ENCODE measurements around the gene APLN. TPM values are rescaled to one million over a fixed set of nuclear protein-coding genes. Genes with fewer than 3 reads are reported as not detected.

The APLN gene
- total and polyA plus RNA-seq, 9 of the 15 experiments (the other 6 are each of a cell fraction or from before 2014, with no cell fraction given) = 0.04 to 0.06 TPM; not detected in 7

GRCh38 chrX:129631849-129632248 lies 22.9 kb downstream of the APLN start (continued):
- no peak for TF ChIP-seq ZBTB12 (CRISPR knock-in tag; IDR thresholded peaks at IDR 0.05)
- no peak for TF ChIP-seq ZNF347 (CRISPR knock-in tag; IDR thresholded peaks at IDR 0.05; ENCODE audit: low read depth)
- no peak for TF ChIP-seq NCOR1 (IDR thresholded peaks at IDR 0.05)
- TF ChIP-seq ZNF507 (tag; conservative IDR thresholded peaks at IDR 0.05) = no peak
- no peak for TF ChIP-seq FIP1L1 (IDR thresholded peaks at IDR 0.05; ENCODE audit: low read depth, low read length, poor library complexity, severe bottlenecking)

GRCh38 chrX:129629837-129630236 lies 24.9 kb downstream of the APLN start:
- Histone ChIP-seq H3K9me3 (replicated peaks; ENCODE audit: control insufficient read depth, insufficient read depth, low read depth, low read length) (no peaks in the 10 kb centered on the region), H2AFZ (ENCODE audit: low read depth, low read length) (no peak overlapping the region), H3K36me3 (ENCODE audit: control insufficient read depth, insufficient read depth, low read length) (no peaks in the 10 kb centered on the region), H3K4me2 (ENCODE audit: insufficient read depth, low read length) (no peak overlapping the region), H3K4me1 (replicated peaks in 1 of 2; ENCODE audit: control insufficient read depth in 2 of 2, insufficient read depth in 2 of 2, low read length in 2 of 2) (peaks cover 0 to 4% of the 10 kb centered on the region in 2 experiments; a peak in 2 of 5 replicates), H3K27ac (ENCODE audit: extremely low read depth, low read depth, low read length) (no peak overlapping the region), H3K9me1 (ENCODE audit: control insufficient read depth, insufficient read depth, low read length) (no peaks in the 10 kb centered on the region), H3K4me3 (no peak overlapping the region), H3K79me2 (ENCODE audit: control insufficient read depth, insufficient read depth, low read length) (no peaks in the 10 kb centered on the region), H3K9ac (ENCODE audit: insufficient read depth in 1 of 2, low read depth in 2 of 2, low read length in 2 of 2) (peak overlapping the region in 1 of 2 experiments; percentile 36; a peak in 1 of 4 replicates), H3K27me3 (ENCODE audit: control insufficient read depth in 2 of 2, insufficient read depth in 2 of 2, low read length in 2 of 2) (no peaks in the 10 kb centered on the region), H4K20me1 (replicated peaks; ENCODE audit: control insufficient read depth, insufficient read depth, low read length) (no peaks in the 10 kb centered on the region)
- no peak for FAIRE-seq
- in situ Hi-C loops (cut with MboI) (no loop called here), intact Hi-C loops (cut with micrococcal nuclease) (no loop called here)
- BruUV-seq (replicated peaks) = no TSS peak
- WGBS (ENCODE audit: insufficient coverage, low coverage, missing lambda C conversion rate) = 66% methylated on average over 7 of the region's 7 CpGs
- ATAC-seq = no peak
- ChIA-PET CTCF (ENCODE audit: low intra/inter-chr PET ratio) (no interaction called here), POLR2A (interaction anchor here (0.6 to 0.8 kb wide), 2 partner anchors 17 to 40 kb away, joined by 4 read pairs; no protein-coding TSS in a partner anchor)
- no peak for DNase-seq (ENCODE audit: extremely low read depth in 1 of 4, low spot score in 3 of 4)
- TF ChIP-seq ARID3B (CRISPR knock-in tag; IDR thresholded peaks at IDR 0.05; ENCODE audit: borderline replicate concordance) = no peak
- TF ChIP-seq ZNF165 (CRISPR knock-in tag; IDR thresholded peaks at IDR 0.05; ENCODE audit: borderline replicate concordance) = no peak
- no peak for TF ChIP-seq MIER1 (IDR thresholded peaks at IDR 0.05; ENCODE audit: low read depth)
- TF ChIP-seq ATF4 (CRISPR knock-in tag; IDR thresholded peaks at IDR 0.05) = no peak
- TF ChIP-seq NFIC (IDR thresholded peaks at IDR 0.05) = no peak
- TF ChIP-seq BACH1 (tag; IDR thresholded peaks at IDR 0.05) = no peak
- TF ChIP-seq HIVEP1 (CRISPR knock-in tag; IDR thresholded peaks at IDR 0.05) = no peak
- no peak for TF ChIP-seq USF1 (CRISPR knock-in tag; IDR thresholded peaks at IDR 0.05)
- no peak for TF ChIP-seq ZNF41 (CRISPR knock-in tag; conservative IDR thresholded peaks at IDR 0.05)
- no peak for TF ChIP-seq ATF7 (IDR thresholded peaks at IDR 0.05)
